Measurements from ENCODE around the gene IQCB1. TPM values are rescaled to one million over a fixed set of nuclear protein-coding genes. Genes with fewer than 3 reads are reported as not detected.

Gene IQCB1
- total RNA-seq, 4 donors from 2014 or later: 16.3 to 37.9 (median 31.4) TPM

DNA sequence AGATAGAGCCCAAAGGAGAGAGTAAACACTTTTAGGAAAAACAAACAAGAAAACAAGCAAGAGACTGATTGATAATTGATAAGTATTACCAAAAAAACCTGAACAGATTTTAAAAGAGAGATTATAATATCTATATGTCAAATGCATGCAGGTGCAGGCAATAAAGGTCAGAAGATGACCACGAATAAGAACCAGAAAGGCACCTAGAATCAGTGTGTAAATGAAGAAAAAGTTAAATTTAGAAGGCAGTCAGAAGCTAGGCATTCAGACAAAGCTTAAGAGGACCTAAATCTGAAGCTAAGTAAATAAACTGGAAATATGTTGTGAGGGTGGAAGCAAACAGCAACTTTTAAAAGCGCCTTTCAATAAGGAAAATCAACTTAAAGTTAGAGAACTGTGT lies 16.3 kb downstream of the IQCB1 start:
- intact Hi-C loops (cut with DNase I): no loop called here
- no peaks in the 10 kb centered on the region for H3K9me3 ChIP-seq
- H3K4me3 ChIP-seq (replicated peaks in 1 of 3): no peak overlapping the region
- no peak overlapping the region for H3K27ac ChIP-seq
- TF ChIP-seq POLR2A (IDR thresholded peaks at IDR 0.05): no peak
- TF ChIP-seq, protein P1, sequence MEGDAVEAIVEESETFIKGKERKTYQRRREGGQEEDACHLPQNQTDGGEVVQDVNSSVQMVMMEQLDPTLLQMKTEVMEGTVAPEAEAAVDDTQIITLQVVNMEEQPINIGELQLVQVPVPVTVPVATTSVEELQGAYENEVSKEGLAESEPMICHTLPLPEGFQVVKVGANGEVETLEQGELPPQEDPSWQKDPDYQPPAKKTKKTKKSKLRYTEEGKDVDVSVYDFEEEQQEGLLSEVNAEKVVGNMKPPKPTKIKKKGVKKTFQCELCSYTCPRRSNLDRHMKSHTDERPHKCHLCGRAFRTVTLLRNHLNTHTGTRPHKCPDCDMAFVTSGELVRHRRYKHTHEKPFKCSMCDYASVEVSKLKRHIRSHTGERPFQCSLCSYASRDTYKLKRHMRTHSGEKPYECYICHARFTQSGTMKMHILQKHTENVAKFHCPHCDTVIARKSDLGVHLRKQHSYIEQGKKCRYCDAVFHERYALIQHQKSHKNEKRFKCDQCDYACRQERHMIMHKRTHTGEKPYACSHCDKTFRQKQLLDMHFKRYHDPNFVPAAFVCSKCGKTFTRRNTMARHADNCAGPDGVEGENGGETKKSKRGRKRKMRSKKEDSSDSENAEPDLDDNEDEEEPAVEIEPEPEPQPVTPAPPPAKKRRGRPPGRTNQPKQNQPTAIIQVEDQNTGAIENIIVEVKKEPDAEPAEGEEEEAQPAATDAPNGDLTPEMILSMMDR (IDR thresholded peaks at IDR 0.05): no peak
- 91 to 97% methylated on average over 2 of the region's 2 CpGs for WGBS, 2 donors
- H3K27me3 ChIP-seq: no peaks in the 10 kb centered on the region
- no peaks in the 10 kb centered on the region for H3K4me1 ChIP-seq
- no peak for DNase-seq
- H3K36me3 ChIP-seq: peaks cover 3 to 4% of the 10 kb centered on the region in 2 donors

DNA sequence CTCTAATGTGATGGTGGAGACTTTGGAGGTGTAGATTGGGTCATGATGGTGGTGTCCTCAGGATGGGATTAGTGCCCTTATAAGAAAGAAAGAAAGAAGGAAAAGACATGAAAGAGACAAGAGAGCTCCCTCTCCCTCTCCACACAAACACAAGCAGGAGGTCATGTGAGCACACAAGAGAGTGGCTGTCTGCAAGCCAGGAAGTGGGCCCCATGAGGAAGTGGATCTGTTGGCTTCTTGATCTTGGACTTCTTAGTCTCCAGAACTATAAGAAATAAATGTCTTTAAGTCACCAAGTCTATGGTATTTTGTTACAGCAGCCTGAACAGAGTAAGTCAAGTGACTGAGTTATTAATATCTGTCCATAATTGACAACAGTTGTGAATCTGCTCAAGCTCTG lies 17.1 kb downstream of the IQCB1 start:
- H3K27me3 ChIP-seq: no peaks in the 10 kb centered on the region
- TF ChIP-seq, protein P1 (IDR thresholded peaks at IDR 0.05): no peak
- TF ChIP-seq POLR2A (IDR thresholded peaks at IDR 0.05): no peak
- DNase-seq: no peak
- H3K4me1 ChIP-seq: no peaks in the 10 kb centered on the region
- intact Hi-C loops (cut with DNase I): no loop called here
- H3K27ac ChIP-seq: no peak overlapping the region
- no peak overlapping the region for H3K4me3 ChIP-seq (replicated peaks in 1 of 3)
- no peaks in the 10 kb centered on the region for H3K9me3 ChIP-seq
- H3K36me3 ChIP-seq: no peaks in the 10 kb centered on the region

DNA sequence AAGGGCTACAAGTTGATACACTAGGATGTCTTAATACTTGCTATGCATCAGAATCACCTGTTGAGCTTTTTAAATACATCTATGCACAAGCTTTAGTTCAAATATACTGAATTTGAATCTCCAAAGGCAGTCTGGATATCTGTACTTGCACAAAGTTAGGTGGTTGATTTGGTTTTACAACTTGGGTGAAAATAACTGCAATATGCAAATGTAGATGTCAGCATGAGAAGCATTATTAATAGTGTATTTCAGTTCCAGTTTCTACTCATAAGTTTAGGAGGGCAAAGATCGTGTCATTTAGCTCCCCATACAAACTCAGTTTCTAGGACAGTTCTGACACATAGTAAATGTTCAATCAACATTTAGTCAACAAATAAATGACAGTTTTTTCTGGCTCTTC lies 25.6 kb downstream of the IQCB1 start:
- Histone ChIP-seq H3K9me3 (no peaks in the 10 kb centered on the region), H3K4me1 (no peaks in the 10 kb centered on the region), H3K27me3 (no peaks in the 10 kb centered on the region), H3K4me3 (replicated peaks in 1 of 3) (no peak overlapping the region), H3K36me3 (peaks cover 6 to 12% of the 10 kb centered on the region in 2 donors), H3K27ac (no peak overlapping the region)
- DNase-seq: no peak
- WGBS, 2 donors: 0 to 2% methylated on average over 1 of the region's 1 CpG
- intact Hi-C loops (cut with DNase I): no loop called here
- TF ChIP-seq POLR2A (IDR thresholded peaks at IDR 0.05): no peak
- TF ChIP-seq, protein P1 (IDR thresholded peaks at IDR 0.05): no peak

DNA sequence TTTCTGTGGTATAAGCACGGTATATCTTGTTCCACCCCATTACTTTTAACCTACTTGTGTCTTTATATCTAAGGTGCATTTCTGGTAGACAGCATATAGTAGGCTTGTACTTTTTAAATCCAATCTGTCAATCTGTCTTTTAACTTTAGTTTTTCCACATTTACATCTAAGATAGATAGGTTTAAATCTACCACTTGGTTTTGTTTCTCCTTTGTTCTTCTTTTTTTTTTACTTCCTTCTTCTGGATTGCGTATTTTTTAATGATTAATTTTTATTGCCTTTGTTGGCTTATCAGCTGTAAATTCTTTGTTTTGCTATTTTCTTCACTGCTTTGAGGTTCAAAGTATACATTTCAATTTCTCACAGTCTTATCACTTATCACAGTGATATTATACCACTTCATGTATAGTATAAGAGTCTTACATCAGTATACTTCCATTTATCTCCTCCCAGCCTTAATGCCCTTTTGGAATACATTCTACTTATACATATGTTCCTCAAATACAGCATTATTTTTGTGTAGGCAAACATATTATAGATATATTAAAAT lies 31.0 kb downstream of the IQCB1 start:
- Histone ChIP-seq H3K9me3 (no peaks in the 10 kb centered on the region), H3K4me1 (no peaks in the 10 kb centered on the region), H3K4me3 (replicated peaks in 1 of 3) (no peak overlapping the region), H3K27ac (no peak overlapping the region), H3K27me3 (no peaks in the 10 kb centered on the region), H3K36me3 (peaks cover 6 to 12% of the 10 kb centered on the region in 2 donors)
- no peak for TF ChIP-seq POLR2A (IDR thresholded peaks at IDR 0.05)
- TF ChIP-seq, protein P1 (IDR thresholded peaks at IDR 0.05): no peak
- intact Hi-C loops (cut with DNase I): no loop called here
- WGBS, 2 donors: 95 to 96% methylated on average over 2 of the region's 2 CpGs
- DNase-seq: no peak

DNA sequence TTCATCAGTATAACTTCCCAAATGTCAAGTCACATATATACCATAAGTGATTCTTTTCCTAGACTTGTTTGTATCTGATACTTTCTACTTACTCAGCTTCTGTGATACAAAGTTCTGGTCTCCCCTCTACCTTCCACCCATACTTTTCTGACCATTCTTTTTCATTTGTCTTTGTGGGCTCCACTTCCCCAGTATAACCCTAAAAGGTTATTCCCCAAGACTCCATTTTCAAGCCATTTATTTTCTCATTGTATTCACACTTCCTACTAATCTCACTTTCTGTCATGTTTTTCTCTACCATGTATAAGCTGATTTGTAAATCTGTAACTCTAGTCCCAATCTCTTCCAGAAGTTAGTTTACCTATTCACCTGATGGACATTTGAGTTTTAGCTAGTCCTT lies 34.0 kb downstream of the IQCB1 start:
- H3K36me3 ChIP-seq: no peaks in the 10 kb centered on the region

More for the DNA sequence above, 34.0 kb downstream of the IQCB1 start:
- intact Hi-C loops (cut with DNase I): no loop called here
- H3K27me3 ChIP-seq: no peaks in the 10 kb centered on the region
- no peaks in the 10 kb centered on the region for H3K4me1 ChIP-seq
- DNase-seq: no peak
- H3K9me3 ChIP-seq: no peaks in the 10 kb centered on the region
- H3K27ac ChIP-seq: no peak overlapping the region
- no peak overlapping the region for H3K4me3 ChIP-seq (replicated peaks in 1 of 3)
- TF ChIP-seq, protein P1 (IDR thresholded peaks at IDR 0.05): no peak
- TF ChIP-seq POLR2A (IDR thresholded peaks at IDR 0.05): no peak
